ENCODE measurements around the gene NT5C2.

GRCh38 chr10:103181244-103181643, 11.8 kb downstream of the NT5C2 start:
- TF ChIP-seq CTCF (IDR thresholded peaks at IDR 0.05) (no peak), CDX4 (CRISPR knock-in tag; IDR thresholded peaks at IDR 0.05; ENCODE audit: borderline replicate concordance) (no peak), ESRRA (CRISPR knock-in tag; IDR thresholded peaks at IDR 0.05; ENCODE audit: borderline replicate concordance) (no peak), ARID4B (CRISPR knock-in tag; IDR thresholded peaks at IDR 0.05; ENCODE audit: borderline replicate concordance) (no peak), ZBTB21 (CRISPR knock-in tag; IDR thresholded peaks at IDR 0.05; ENCODE audit: borderline replicate concordance) (no peak)
- TF ChIP-seq, protein P1, sequence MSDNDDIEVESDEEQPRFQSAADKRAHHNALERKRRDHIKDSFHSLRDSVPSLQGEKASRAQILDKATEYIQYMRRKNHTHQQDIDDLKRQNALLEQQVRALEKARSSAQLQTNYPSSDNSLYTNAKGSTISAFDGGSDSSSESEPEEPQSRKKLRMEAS (CRISPR knock-in tag; IDR thresholded peaks at IDR 0.05) = no peak
